GM21576 (cell line): ENCODE measurements around the gene STX1A.

Experiments used
- ATAC-seq: cut with Tn5 transposase; IDR thresholded peaks from one replicate; pipeline ENCODE4 v1.9.1; 2021; ENCODE audit warnings: mild to moderate bottlenecking, moderate library complexity; ENCODE audit not compliant: unreplicated experiment

Gene STX1A

GRCh38 chr7:73718905-73719805, at the start of gene STX1A:
STX1A (minus strand) TSS chr7:73719669; CDS start chr7:73719631, 38 bp downstream.
- ATAC-seq: peak; percentile 49

GRCh38 chr7:73768641-73769480, 49.4 kb upstream of the STX1A start:
- ATAC-seq: no peak

- no peak for ATAC-seq
Observed at GRCh38 chr7:73766556-73767229, 47.2 kb upstream of the STX1A start.

GRCh38 chr7:73762659-73762999, 43.2 kb upstream of the STX1A start:
- no peak for ATAC-seq

GRCh38 chr7:73761854-73762658, 42.6 kb upstream of the STX1A start:
- no peak for ATAC-seq

GRCh38 chr7:73758581-73759138, 39.2 kb upstream of the STX1A start:
- no peak for ATAC-seq

- no peak for ATAC-seq
Observed at GRCh38 chr7:73749931-73750776, 30.7 kb upstream of the STX1A start.

GRCh38 chr7:73746378-73746777, 26.9 kb upstream of the STX1A start:
- no peak for ATAC-seq

- no peak for ATAC-seq
Observed at GRCh38 chr7:73742753-73743641, 23.5 kb upstream of the STX1A start.

GRCh38 chr7:73742338-73742752, 22.9 kb upstream of the STX1A start:
- no peak for ATAC-seq

GRCh38 chr7:73741600-73741999, 22.1 kb upstream of the STX1A start:
- ATAC-seq: no peak

- ATAC-seq: no peak
Observed at GRCh38 chr7:73740771-73741170, 21.3 kb upstream of the STX1A start.

GRCh38 chr7:73740212-73740611, 20.7 kb upstream of the STX1A start:
- ATAC-seq: no peak

- peak; percentile 7 for ATAC-seq
Observed at GRCh38 chr7:73739387-73739767, 19.9 kb upstream of the STX1A start.

- ATAC-seq: peak; percentile 86
Observed at GRCh38 chr7:73738612-73739386, 19.3 kb upstream of the STX1A start, which contains the start of gene ABHD11. ABHD11 (minus strand) TSS chr7:73738802; CDS start chr7:73738770, 32 bp downstream.

- ATAC-seq: no peak
Observed at GRCh38 chr7:73738220-73738611, 18.7 kb upstream of the STX1A start.

GRCh38 chr7:73737491-73738219, 18.2 kb upstream of the STX1A start:
- ATAC-seq: no peak
